OCI-LY1 (cell line): Measurements from ENCODE around the gene POLR2I.
"Not testable (repeated sequence)": the region's sequence is repeated elsewhere in the genome, so short reads cannot be mapped to it uniquely, and the experiment has no call there.

Source experiments
- CTCF ChIP-seq: fragments of 200-600 bp; sonication (generic), shearing (Covaris generic); IDR thresholded peaks from 2 replicates; pipeline ENCODE4 v1.5.1; 2017; ENCODE audit warnings: mild to moderate bottlenecking, antibody characterized with exemption, low read length, moderate library complexity, mixed read lengths
- EZH2 ChIP-seq: fragments of 200-600 bp; sonication (generic), shearing (Covaris generic); IDR thresholded peaks from 2 replicates; pipeline ENCODE4 v1.8.0; 2017; ENCODE audit warnings: borderline replicate concordance, mixed run types, mild to moderate bottlenecking, antibody characterized with exemption, low read length, moderate library complexity, mixed read lengths

- TF ChIP-seq CTCF, EZH2: not testable (repeated sequence)
Measured at GRCh38 chr19:36131221-36131620, 16.5 kb upstream of the POLR2I start.
